DMS53 treated with DMSO at 0.1 percent for 48 hours (cell line): Measurements from ENCODE around the gene JMJD6.
"Not testable (repeated sequence)": the region's sequence is repeated elsewhere in the genome, so short reads cannot be mapped to it uniquely, and the experiment has no call there.

Experiments
- DNase-seq: peaks from one replicate; lab custom pipeline; 2025; ENCODE audit not compliant: unreplicated experiment; lab: John Stamatoyannopoulos, UW

The JMJD6 gene

GRCh38 chr17:76718516-76718915, 7.9 kb downstream of the JMJD6 start:
- no peak for DNase-seq

DNA sequence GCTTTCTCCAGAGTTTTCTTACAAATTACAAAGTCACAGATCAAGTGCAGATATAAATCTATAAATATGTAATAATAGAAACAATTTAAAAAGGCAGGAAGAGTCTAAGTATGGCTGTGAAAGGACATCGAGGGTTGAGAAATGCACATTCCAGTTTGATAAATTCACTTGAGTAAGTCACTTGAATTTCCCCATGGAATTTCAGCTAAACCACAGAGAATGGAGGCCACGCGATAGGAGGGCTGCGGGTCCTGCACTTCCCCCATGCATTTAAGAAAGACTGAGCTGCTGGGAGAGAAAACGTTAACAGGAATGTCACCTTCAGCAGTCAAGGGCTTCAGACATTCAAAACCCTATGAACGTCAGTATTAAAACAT, 9.6 kb downstream of the JMJD6 start:
- no peak for DNase-seq

DNA sequence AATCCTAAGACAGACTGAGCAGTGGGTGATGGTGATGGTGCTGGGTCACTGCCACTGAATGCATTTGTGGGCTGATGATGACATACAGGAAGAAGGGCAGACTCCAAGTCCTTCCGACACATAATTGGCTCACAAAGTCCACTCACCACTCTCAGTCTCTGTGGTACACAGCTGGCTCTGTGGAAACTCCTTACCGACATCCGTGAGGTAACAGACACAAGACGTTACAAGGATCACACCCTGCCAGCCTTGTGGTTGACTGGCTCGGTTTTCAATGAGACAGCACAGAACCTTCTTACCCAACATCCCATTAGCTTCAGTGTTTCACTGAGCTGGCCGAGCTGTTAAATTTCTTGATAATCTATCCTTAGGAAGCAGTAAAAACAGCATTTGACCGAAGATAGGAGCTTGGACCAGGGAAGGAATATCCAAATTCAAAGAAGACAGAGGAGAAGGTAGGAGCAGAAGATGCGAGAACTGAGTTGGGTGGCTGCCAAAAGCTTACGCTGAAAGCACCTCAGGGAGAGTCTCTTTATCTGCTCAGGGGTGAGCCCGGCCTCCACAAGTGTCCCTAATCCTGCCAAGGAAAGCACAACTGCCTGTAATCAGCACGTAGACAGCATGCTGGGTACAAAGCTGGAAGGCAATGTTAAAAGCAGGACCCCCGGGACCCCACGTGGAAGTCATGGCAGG, 10.1 kb downstream of the JMJD6 start:
- DNase-seq = no peak

DNA sequence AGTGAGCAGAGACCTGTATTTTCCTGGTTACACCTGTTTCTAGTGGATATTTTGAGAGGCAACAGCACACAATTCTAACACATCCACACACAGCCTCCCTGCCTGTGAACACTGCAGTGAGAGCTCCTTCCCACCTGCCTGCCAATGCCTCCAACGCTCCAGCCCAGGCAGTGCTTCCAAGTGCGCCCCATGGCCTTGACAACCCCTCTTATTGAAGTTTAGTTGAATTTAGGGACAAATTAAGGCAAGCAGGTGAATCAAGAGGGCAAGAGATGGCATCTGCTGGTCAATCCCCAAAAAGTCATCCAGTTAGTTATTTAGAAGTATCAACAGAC, 10.9 kb downstream of the JMJD6 start:
- no peak for DNase-seq

DNA sequence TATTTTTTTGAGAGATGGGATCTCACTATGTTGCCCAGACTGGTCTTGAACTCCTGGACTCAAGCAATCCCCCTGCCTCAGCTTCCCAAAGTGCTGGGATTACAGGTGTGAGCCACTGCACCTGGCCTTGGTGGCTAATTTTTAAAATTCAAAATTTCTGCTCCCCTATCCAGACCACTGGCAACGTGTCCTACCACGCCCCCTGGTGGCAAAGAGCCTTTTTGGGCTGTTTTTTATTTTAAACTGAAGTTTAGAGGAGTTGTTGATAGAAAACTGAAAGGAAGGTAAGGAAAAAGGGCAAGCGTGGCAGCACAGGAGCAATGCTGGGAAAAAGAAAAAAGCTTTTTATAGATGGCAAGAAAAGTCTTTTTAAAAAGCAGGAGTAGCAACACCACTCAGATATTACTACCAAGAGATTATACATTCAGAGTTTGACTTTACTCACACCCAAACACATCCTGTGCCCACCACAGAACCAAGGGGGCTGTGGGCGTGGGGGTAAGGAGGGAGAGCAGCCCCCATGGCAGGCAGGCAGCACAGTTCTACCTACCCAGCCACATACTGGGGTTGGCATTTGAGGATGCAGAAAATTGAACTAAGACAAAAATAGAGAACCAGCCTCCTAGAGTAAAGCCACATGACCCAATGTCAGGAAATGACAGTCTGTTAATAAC, 11.4 kb downstream of the JMJD6 start:
- peak; percentile 16 for DNase-seq

GRCh38 chr17:76714336-76714735, 12.1 kb downstream of the JMJD6 start:
- DNase-seq = no peak

GRCh38 chr17:76713765-76714164, 12.6 kb downstream of the JMJD6 start:
- DNase-seq = no peak

GRCh38 chr17:76712321-76712720, 14.1 kb downstream of the JMJD6 start:
- DNase-seq = not testable (repeated sequence)

DNA sequence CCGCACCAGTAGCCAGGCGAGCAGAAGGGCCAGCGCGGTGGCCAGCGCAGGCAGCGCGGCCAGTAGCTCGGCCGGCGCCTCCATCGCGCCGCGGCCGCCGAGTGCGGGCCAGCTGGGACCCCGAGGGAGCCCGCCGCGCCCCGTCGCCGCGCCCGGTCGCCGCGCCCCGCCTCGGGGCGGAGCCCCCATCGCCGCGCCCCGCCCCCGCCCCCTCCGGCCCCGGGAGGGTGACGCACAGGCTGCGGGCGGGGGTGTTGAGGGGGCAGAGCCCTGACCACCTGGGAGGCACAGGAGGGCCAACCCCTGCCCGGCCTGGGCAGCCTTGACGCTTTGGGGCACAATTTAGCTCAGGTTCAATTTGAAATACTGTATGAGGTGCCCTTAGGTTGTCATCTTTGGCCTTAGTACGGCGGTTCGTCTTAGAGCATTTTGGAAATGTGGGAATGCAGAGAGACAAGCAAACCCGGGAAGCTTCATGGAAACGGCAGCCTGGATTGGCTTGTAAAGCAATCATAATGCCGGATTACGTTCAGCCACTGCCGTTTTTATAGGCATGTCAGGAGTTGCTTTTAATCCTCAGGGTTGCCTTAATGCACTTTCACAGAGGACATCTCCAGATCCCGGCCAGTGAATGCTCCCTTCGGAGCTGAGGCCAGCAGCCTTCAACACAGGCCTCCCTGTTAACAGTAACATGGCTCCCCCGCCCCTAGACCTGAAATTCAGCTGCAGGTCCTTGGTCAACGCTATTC, 15.4 kb downstream of the JMJD6 start, which contains the start of gene MXRA7:
MXRA7 (minus strand) TSS at position 103 of the 749 bp plus-strand sequence; CDS start at position 84, 19 bp downstream.
- no peak for DNase-seq

DNA sequence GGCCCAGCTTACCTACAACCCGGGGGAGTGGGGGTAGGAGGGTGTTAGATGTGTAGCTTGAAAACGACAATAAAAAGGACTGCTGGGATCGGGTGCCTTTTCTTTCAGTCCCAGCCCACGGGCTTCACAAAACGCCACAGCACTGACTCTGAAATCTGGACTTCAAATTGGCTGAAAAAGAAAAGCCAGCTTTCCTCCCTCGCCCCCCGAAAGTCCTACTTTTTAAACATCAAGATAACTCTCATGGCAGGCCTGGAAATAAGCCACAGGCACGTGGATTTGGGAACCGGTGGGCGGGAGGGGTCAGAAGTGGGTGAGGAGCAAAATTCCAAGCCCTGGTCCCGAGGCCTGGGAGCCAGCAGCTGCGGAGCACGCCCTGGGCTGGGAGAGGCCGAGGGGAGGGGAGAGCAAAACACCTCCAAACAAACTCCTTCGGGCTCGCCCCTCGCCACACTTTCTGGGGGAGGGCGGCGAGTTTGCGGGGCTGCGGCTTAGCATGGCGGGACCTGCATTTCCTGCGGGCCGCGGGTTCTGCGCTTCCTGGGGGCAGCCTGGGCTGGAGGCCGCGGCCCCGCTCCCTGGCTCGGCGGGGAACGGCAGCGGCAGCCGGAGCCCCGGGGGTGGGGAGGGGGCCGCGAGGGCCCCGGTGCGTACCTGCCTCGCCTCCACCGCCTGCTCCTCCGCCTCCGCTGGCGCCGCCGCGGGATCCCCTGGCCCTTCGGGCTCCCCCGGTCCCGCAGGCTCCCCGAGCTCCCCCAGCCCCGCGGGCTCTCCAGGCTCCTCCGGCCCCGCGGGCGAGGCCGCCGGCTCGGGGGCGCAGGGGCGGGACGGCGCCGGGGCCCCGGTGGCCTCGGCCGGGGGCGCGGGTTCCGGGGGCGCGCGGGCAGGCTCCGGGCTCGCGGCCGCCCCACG, 16.2 kb downstream of the JMJD6 start:
- not testable (repeated sequence) for DNase-seq

DNA sequence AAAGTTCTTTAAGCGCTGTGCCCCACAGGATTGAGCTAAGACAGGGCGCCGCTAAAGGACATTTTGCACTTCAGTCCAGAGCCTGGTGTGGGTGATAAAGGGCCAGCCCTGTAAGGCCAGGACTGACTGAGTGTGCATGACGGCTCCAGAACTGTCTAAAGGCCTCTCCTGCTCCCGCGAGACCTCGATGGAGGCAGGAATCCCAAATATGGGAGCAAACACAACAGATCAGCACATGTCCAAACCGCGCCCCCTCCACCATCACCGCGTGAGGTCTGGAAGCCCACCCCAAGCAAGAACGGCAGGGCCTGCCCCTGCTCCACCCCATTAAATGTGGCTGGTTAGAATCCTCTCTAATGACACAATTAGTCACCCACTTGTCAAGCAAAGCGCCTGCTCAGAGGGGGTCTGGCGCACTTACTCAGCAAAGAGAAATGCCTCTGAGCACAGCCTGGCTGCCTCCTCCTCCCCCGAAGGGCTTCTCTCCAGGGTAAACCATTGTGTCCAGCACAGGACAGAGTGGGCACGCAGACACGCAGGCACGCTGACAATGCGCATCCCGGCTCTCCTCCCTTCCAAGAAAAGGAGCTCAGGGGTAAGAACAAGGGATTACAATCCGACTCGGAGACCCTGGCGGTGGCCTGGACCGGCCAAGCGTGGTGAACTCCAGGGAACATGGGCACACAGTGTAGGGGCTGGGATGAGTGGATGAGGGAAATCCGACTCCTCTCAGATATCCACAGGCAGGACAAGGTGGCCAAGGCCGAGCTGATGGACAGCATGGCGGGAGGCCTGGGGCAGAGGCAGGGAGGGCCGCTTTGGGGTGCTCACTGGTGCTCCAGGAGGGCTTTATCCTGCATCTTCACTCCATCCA, 17.1 kb downstream of the JMJD6 start:
- no peak for DNase-seq

- no peak for DNase-seq
These were observed 18.2 kb downstream of the JMJD6 start for GRCh38 chr17:76707985-76708807.

- no peak for DNase-seq
These were observed 19.6 kb downstream of the JMJD6 start for GRCh38 chr17:76706817-76707216.

GRCh38 chr17:76704805-76705204, 21.6 kb downstream of the JMJD6 start:
- DNase-seq = no peak

DNA sequence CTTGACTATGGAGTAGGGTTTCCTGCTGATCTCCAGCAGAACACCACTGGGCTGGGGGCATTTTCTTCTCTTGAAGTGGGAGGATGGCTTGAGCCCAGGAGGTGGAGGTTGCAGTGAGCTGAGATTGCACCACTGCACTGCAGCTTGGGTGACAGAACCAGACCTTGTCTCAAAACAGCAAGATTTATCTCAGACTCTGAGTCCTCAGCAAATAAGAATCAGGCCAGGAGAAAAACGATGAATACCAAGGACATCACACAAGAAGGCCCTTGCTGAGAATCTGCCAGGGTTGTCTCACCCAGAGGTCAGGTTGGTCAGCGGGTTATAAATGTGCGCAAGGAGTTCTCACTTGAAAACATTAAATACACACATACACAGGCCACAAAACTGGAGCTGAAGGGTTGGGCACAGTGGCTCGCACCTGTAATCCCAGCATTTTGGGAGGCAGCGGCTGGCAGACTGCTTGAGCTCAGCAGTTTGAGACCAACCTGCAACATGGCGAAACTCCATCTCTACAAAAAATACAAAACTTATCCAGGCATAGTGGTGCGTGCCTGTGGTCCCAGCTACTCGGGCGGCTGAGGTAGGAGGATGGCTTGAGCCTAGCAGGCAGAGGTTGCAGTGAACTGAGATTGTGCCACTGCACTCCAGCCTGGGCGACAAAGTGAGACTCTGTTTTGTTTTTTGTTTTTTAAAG, 23.3 kb downstream of the JMJD6 start:
- DNase-seq = no peak

- no peak for DNase-seq
These were observed 24.3 kb downstream of the JMJD6 start for GRCh38 chr17:76702076-76702475.

DNA sequence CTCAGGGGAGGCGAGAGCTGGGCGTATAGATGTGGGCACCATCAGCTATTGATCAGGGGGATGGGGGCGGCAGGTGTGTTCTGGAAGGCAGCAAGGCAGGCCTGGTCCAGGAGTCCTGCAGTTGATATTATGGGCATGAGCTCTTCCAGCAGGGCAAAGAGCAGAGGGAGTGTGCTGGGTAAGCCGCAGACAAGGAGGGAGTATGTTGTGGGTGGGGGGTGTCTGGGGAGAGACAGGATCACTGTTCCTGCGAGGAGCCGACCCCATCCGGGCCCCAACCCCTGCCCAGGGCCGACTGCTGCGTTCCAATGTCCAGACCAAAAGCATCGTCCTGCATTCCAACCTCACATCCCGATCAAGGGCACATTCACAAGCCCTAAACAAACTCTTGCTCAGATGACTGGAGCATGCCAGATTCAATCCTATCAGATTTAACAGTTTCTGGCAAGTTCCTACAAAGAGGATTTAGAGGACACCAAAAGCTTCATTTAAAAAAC, 24.9 kb downstream of the JMJD6 start:
- no peak for DNase-seq
